Breast epithelium (tissue), 3 donors: ENCODE data around the gene OR2F1.

Experiments used
- POLR2A ChIP-seq: fragments of 450-650 bp; IDR thresholded peaks from one replicate; pipeline ENCODE4 v1.6.1; 2016; ENCODE audit warnings: antibody characterized with exemption, mild to moderate bottlenecking, moderate library complexity
- POLR2AphosphoS5 ChIP-seq, 3 donors: sonication (generic); formaldehyde crosslinking; IDR thresholded peaks; one replicate each; pipeline ENCODE4 v1.6.1; 2017; ENCODE audit warnings: antibody characterized with exemption in 3 of 3
- TF ChIP-seq, protein P1 (sequence below), 3 donors: fragments of 450-650 bp; IDR thresholded peaks; one replicate each; pipeline ENCODE4 v1.5.1; 2016 to 2017; ENCODE audit warnings: antibody characterized with exemption in 3 of 3, mild to moderate bottlenecking in 3 of 3, moderate library complexity in 3 of 3

DNA sequence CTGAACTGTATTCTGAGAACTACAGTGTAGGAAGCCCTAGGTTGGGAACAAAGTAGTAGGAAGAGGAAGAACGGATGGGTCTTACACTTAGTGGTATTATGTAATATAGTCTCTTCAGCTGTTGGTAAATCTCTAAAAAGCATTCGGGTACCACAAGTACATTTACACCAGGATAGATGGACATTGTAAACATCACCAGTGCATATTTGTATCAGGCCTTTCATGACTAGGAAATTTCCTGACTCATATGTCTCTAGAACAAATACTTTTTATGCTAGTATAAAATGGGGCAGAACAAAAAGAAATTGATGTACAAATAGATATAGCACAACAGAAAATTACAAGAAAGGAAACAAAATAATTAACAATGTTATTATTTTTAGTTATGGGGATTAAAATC lies 23.9 kb downstream of the OR2F1 start:
- TF ChIP-seq, protein P1, sequence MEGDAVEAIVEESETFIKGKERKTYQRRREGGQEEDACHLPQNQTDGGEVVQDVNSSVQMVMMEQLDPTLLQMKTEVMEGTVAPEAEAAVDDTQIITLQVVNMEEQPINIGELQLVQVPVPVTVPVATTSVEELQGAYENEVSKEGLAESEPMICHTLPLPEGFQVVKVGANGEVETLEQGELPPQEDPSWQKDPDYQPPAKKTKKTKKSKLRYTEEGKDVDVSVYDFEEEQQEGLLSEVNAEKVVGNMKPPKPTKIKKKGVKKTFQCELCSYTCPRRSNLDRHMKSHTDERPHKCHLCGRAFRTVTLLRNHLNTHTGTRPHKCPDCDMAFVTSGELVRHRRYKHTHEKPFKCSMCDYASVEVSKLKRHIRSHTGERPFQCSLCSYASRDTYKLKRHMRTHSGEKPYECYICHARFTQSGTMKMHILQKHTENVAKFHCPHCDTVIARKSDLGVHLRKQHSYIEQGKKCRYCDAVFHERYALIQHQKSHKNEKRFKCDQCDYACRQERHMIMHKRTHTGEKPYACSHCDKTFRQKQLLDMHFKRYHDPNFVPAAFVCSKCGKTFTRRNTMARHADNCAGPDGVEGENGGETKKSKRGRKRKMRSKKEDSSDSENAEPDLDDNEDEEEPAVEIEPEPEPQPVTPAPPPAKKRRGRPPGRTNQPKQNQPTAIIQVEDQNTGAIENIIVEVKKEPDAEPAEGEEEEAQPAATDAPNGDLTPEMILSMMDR (IDR thresholded peaks at IDR 0.05), result no peak
- TF ChIP-seq POLR2AphosphoS5 (IDR thresholded peaks at IDR 0.05), result no peak
- no peak for TF ChIP-seq POLR2A
